CD4-positive, alpha-beta T cell treated with Interleukin-12 subunit alpha and Interleukin-12 subunit beta, for 1 hour (primary cell): ENCODE results near the gene SCN2A.
A peak's percentile ranks its signal among the peaks of the same experiment; 100 is the strongest.

Source experiments
- DNase-seq: peaks from one replicate; pipeline ENCODE4 v3.0.0-alpha.2; 2020

SCN2A gene

GRCh38 chr2:165427686-165428085, 188.5 kb downstream of the SCN2A start:
- DNase-seq, result no peak

GRCh38 chr2:165428926-165429325, 189.7 kb downstream of the SCN2A start:
- DNase-seq, result no peak

GRCh38 chr2:165431014-165431413, 191.8 kb downstream of the SCN2A start:
- no peak for DNase-seq

DNA sequence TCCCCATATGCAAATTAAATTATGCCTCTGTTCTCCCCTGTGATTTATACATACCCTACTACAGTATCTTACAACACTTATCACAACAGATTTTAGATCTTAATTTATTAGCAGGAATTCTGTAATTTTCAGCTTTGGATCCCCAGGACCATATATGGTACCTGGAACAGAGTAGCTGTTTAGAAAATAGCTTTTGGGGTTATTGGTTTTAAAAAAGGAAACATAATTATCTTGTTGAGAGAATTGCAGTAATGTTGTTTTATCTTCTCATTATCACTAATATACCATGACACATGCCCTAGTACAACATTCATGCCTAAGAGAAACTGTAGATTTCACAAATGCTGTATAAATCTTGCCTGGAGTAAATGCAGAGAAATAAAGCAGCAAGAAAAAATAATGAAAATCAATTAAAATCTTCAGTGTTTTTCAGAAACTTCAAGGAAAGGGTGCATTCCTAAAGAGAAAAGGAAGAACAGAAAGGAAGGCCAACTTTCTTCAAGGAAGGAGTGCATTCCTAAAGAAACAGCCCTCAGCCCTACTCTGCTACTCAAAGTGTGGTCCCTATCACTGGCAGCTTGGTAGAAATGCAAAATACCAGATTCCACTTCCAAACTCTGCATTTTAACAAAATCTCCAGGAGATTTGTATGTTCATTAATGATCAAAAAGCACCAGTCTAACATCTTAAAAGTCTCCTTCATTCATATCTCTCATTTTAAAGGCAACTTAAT, 193.2 kb downstream of the SCN2A start:
- no peak for DNase-seq

DNA sequence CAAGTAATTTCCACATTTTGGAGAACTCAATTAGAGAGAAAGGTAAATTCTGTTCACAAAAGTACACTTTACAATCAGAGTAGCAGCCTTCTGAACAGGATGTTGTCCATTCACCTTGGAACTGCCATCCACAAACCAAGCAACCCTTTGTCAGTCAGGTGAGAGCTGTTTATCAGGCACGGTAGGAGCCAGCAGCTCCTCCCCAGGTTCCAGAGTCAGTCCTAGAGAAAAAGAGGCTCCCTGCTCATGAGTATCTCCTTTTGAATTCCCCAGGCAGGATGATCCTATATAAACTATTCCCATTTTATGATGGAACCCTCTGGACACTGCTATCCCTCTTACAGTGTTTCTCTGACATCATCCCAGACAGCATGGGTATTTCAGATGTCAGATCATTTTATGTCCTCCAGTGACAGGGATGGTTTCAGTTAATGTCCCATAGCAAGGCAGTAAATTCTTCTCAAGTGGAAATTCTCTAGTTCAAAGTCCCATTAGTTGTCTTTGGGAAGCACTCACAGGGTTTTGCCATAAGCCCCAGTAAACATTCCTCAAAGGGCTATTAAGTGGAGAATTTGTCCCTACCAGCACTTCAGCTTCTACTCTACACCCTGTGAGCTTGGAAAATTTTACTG, 195.8 kb downstream of the SCN2A start:
- DNase-seq, result no peak

- DNase-seq, result no peak
Measured at GRCh38 chr2:165435611-165436010, 196.4 kb downstream of the SCN2A start.

DNA sequence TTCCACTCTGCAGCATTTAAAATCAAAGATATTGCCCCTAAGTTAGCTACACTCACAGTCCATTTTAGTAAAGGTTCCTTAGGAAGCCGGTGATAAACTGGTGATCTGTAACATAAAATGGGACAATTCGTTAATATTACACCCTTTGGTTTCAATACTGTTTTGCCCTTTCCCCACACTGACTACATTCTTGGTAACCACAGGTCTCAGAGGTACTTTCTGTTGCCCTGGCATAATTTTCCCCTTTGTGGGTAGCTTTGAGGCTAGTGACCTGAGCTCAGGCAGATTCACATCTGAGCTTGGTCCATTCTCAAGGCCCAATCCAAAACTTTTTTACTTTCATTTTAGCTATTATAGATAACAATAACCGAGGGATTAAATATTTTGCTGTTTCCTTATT, 197.3 kb downstream of the SCN2A start:
- DNase-seq, result no peak

- peak; percentile 2 for DNase-seq
Measured at GRCh38 chr2:165440367-165440766, 201.2 kb downstream of the SCN2A start.
